Testis (tissue), 2 donors: ENCODE results near the gene FBLN2.

Experiments
- CTCF ChIP-seq, 3 experiments: fragments of 450-650 bp in 2 of 3; fragments of 200-600 bp in 1 of 3; sonication (generic) in 1 of 3; IDR thresholded peaks; one replicate each; pipeline ENCODE4 v1.5.1; 2016 to 2019; ENCODE audit warnings: antibody characterized with exemption in 3 of 3, mild to moderate bottlenecking in 2 of 3, moderate library complexity in 1 of 3
- POLR2A ChIP-seq: fragments of 450-650 bp; IDR thresholded peaks from one replicate; pipeline ENCODE4 v1.6.1; 2017; ENCODE audit warnings: antibody characterized with exemption, mild to moderate bottlenecking, moderate library complexity

GRCh38 chr3:13548696-13549622 is at the start of gene FBLN2:
- TF ChIP-seq CTCF (IDR thresholded peaks at IDR 0.05) (no peak), POLR2A (no peak)
